H1 (cell line): ENCODE results near the gene FLT3. TPM values are rescaled to one million over a fixed set of nuclear protein-coding genes. Genes with fewer than 3 reads are reported as not detected.
A peak's percentile ranks its signal among the peaks of the same experiment; 100 is the strongest.
"Not testable (repeated sequence)": the region's sequence is repeated elsewhere in the genome, so short reads cannot be mapped to it uniquely, and the experiment has no call there.

Source experiments
- CTCF ChIA-PET: fragments of 300-600 bp; sonication (Branson Sonifier 250); formaldehyde crosslinking; loops from one replicate; lab custom pipeline; 2021; ENCODE audit not compliant: partially characterized antibody; lab: Charles Lee
- POLR2A ChIA-PET: fragments of 300-600 bp; sonication (Branson Sonifier 250); formaldehyde crosslinking; loops from one replicate; lab custom pipeline; 2021; ENCODE audit warnings: inconsistent platforms; ENCODE audit not compliant: partially characterized antibody; lab: Charles Lee
- DNase-seq, 2 experiments: peaks; one replicate each; pipeline versions ENCODE4 v3.0.0 to v3.0.0-alpha.2; 2010 to 2022; ENCODE audit warnings: low spot score in 2 of 2, low read depth in 1 of 2, mixed read lengths in 1 of 2
- FAIRE-seq: peaks from 2 replicates; lab custom pipeline; 2011; peaks lifted over from hg19 to GRCh38; lab: Jason Lieb, UNC
- H2AFZ ChIP-seq: 2 replicates; pipeline ENCODE4 v1.8.1; 2012; ENCODE audit warnings: low read length, inconsistent platforms
- H2AK5ac ChIP-seq: 2 replicates; pipeline ENCODE4 v1.6.1; 2013; ENCODE audit warnings: low read depth, low read length
- H2BK120ac ChIP-seq: replicated peaks from 2 replicates; pipeline ENCODE3; 2013; ENCODE audit warnings: low read depth, low read length, inconsistent platforms
- H2BK12ac ChIP-seq: 2 replicates; pipeline ENCODE4 v1.6.1; 2013; ENCODE audit warnings: low read depth, low read length
- H2BK15ac ChIP-seq: 2 replicates; pipeline ENCODE4 v1.6.1; 2013; ENCODE audit warnings: low read length
- H2BK20ac ChIP-seq: 2 replicates; pipeline ENCODE4 v1.6.1; 2013; ENCODE audit warnings: low read length
- H2BK5ac ChIP-seq: 2 replicates; pipeline ENCODE4 v1.6.1; 2013; ENCODE audit warnings: low read depth, low read length
- H3K14ac ChIP-seq: 2 replicates; pipeline ENCODE4 v1.6.1; 2013; ENCODE audit warnings: inconsistent platforms; ENCODE audit not compliant: insufficient read length
- H3K18ac ChIP-seq: 2 replicates; pipeline ENCODE4 v1.6.1; 2013; ENCODE audit warnings: low read length; ENCODE audit errors: extremely low read depth
- H3K23ac ChIP-seq: 2 replicates; pipeline ENCODE4 v1.6.1; 2013; ENCODE audit warnings: inconsistent platforms; ENCODE audit not compliant: insufficient read length
- H3K23me2 ChIP-seq: 2 replicates; pipeline ENCODE4 v1.6.1; 2013; ENCODE audit warnings: low read depth, low read length
- H3K27ac ChIP-seq: 2 replicates; pipeline ENCODE4 v1.6.1; 2011; ENCODE audit warnings: low read depth, low read length, inconsistent platforms
- H3K27me3 ChIP-seq, 4 experiments: replicated peaks in 1 of 4; 1 replicate in 1 of 4; 2 replicates in 3 of 4; pipeline versions ENCODE4 v1.6.1 to v1.8.1; 2011 to 2013; ENCODE audit warnings: low read length in 3 of 4, mild to moderate bottlenecking in 3 of 4, inconsistent platforms in 2 of 4, mixed read lengths in 2 of 4, moderate library complexity in 1 of 4; ENCODE audit not compliant: control insufficient read depth in 3 of 4, insufficient read depth in 3 of 4; ENCODE audit errors: extremely low read depth in 1 of 4
- H3K36me3 ChIP-seq, 4 experiments: 2 replicates each; pipeline versions ENCODE4 v1.6.1 to v1.8.1; 2011 to 2013; ENCODE audit warnings: mild to moderate bottlenecking in 4 of 4, low read length in 3 of 4, moderate library complexity in 2 of 4, control low read depth in 1 of 4, inconsistent platforms in 1 of 4; ENCODE audit not compliant: insufficient read depth in 4 of 4, control insufficient read depth in 2 of 4
- H3K4ac ChIP-seq: replicated peaks from 2 replicates; pipeline ENCODE3; 2013; ENCODE audit warnings: low read length, low read depth, mixed read lengths, inconsistent platforms; ENCODE audit not compliant: insufficient read length
- H3K4me1 ChIP-seq, 4 experiments: replicated peaks in 1 of 4; 1 replicate in 1 of 4; 2 replicates in 3 of 4; pipeline versions ENCODE4 v1.6.1 to v1.8.1; 2011 to 2013; ENCODE audit warnings: low read length in 3 of 4, inconsistent platforms in 2 of 4, mixed read lengths in 1 of 4; ENCODE audit not compliant: insufficient read depth in 4 of 4, control insufficient read depth in 3 of 4
- H3K4me2 ChIP-seq, 2 experiments: 2 replicates each; pipeline versions ENCODE4 v1.6.1 to v1.8.1; 2011 to 2013; ENCODE audit warnings: low read depth in 2 of 2, low read length in 2 of 2, control low read depth in 1 of 2, inconsistent platforms in 1 of 2, mild to moderate bottlenecking in 1 of 2; ENCODE audit not compliant: insufficient read depth in 1 of 2
- H3K4me3 ChIP-seq, 4 experiments: fragments of 200-600, 300-600 bp in 1 of 4; sonication (generic), shearing (Covaris generic), sonication (Bioruptor Twin) in 1 of 4; 2 replicates each; pipeline versions ENCODE4 v1.5.1 to v1.8.1; 2011 to 2016; ENCODE audit warnings: low read length in 4 of 4, low read depth in 3 of 4, control low read depth in 2 of 4, inconsistent platforms in 2 of 4, mild to moderate bottlenecking in 2 of 4, mixed read lengths in 1 of 4, moderate library complexity in 1 of 4; ENCODE audit not compliant: insufficient read depth in 2 of 4; ENCODE audit errors: extremely low read depth in 1 of 4
- H3K56ac ChIP-seq: replicated peaks from 2 replicates; pipeline ENCODE3; 2013; ENCODE audit warnings: low read depth, mild to moderate bottlenecking, mixed read lengths, low read length, inconsistent platforms; ENCODE audit not compliant: insufficient read length
- H3K79me1 ChIP-seq: 2 replicates; pipeline ENCODE4 v1.6.1; 2013; ENCODE audit warnings: low read depth, low read length, control low read depth
- H3K79me2 ChIP-seq, 2 experiments: 2 replicates each; pipeline versions ENCODE4 v1.6.1 to v1.8.1; 2012 to 2013; ENCODE audit warnings: low read length in 2 of 2, mild to moderate bottlenecking in 2 of 2, inconsistent platforms in 1 of 2; ENCODE audit not compliant: insufficient read depth in 2 of 2, control insufficient read depth in 1 of 2
- H3K9ac ChIP-seq, 4 experiments: replicated peaks in 1 of 4; 1 replicate in 1 of 4; 2 replicates in 3 of 4; pipeline versions ENCODE4 v1.6.1 to v1.8.1; 2011 to 2013; ENCODE audit warnings: low read depth in 3 of 4, low read length in 3 of 4, control low read depth in 2 of 4, mild to moderate bottlenecking in 2 of 4, moderate library complexity in 2 of 4, inconsistent platforms in 1 of 4; ENCODE audit errors: extremely low read depth in 1 of 4
- H3K9me3 ChIP-seq, 2 experiments: 2 replicates each; pipeline versions ENCODE4 v1.6.1 to v1.8.1; 2012 to 2013; ENCODE audit warnings: mild to moderate bottlenecking in 2 of 2, moderate library complexity in 2 of 2, control low read depth in 1 of 2, inconsistent platforms in 1 of 2, low read depth in 1 of 2, low read length in 1 of 2, mixed read lengths in 1 of 2; ENCODE audit not compliant: insufficient read depth in 2 of 2
- H4K20me1 ChIP-seq, 2 experiments: replicated peaks in 1 of 2; 2 replicates each; pipeline versions ENCODE3 to v1.8.1; 2011 to 2013; ENCODE audit warnings: inconsistent platforms in 2 of 2, low read length in 2 of 2, mild to moderate bottlenecking in 1 of 2; ENCODE audit not compliant: insufficient read depth in 2 of 2, control insufficient read depth in 1 of 2
- H4K5ac ChIP-seq: 2 replicates; pipeline ENCODE4 v1.6.1; 2013; ENCODE audit warnings: low read length, low read depth, mixed read lengths, inconsistent platforms; ENCODE audit not compliant: insufficient read length
- H4K8ac ChIP-seq: 2 replicates; pipeline ENCODE4 v1.8.0; 2013; ENCODE audit warnings: mild to moderate bottlenecking, moderate library complexity, low read length, inconsistent platforms; ENCODE audit not compliant: insufficient read depth; ENCODE audit errors: extremely low read depth
- H4K91ac ChIP-seq: replicated peaks from 2 replicates; pipeline ENCODE3; 2013; ENCODE audit warnings: low read length, mixed read lengths, inconsistent platforms; ENCODE audit not compliant: insufficient read length
- E2F6 ChIP-seq: IDR thresholded peaks from 2 replicates; pipeline ENCODE4 v1.6.1; 2012; ENCODE audit warnings: inconsistent platforms
- TAF1 ChIP-seq: IDR thresholded peaks from 2 replicates; pipeline ENCODE4 v1.6.1; 2011; ENCODE audit warnings: mild to moderate bottlenecking, low read depth, low read length
- TBP ChIP-seq: IDR thresholded peaks from 2 replicates; pipeline ENCODE4 v1.6.1; 2011; ENCODE audit warnings: low read depth, low read length, improper control_type of control experiment
- TCF12 ChIP-seq: IDR thresholded peaks from 2 replicates; pipeline ENCODE4 v1.6.1; 2011; ENCODE audit warnings: low read depth, mild to moderate bottlenecking, low read length
- USF2 ChIP-seq: IDR thresholded peaks from 2 replicates; pipeline ENCODE4 v1.6.1; 2011; ENCODE audit warnings: low read length, improper control_type of control experiment
- WGBS, 2 experiments: shearing (Covaris generic) in 1 of 2; methylation state at CpG; one replicate each; pipeline versions ENCODE4 v1.1.6 to v1.1.7; 2013 to 2015; ENCODE audit warnings: low lambda C conversion rate in 2 of 2, mixed read lengths in 2 of 2, inconsistent platforms in 1 of 2, low coverage in 1 of 2, missing lambda C conversion rate in 1 of 2; ENCODE audit not compliant: insufficient replicate concordance in 2 of 2, insufficient coverage in 1 of 2, insufficient read length in 1 of 2; ENCODE audit errors: extremely low coverage in 1 of 2, missing lambda C conversion rate in 1 of 2; 5-methylcytosine and 5-hydroxymethylcytosine counted together
- polyA plus RNA-seq, 7 experiments: library from polyadenylated mRNA; depleted of rRNA in 3 of 7; stranded (reverse) in 5 of 7; unstranded in 2 of 7; fragments of >200 nt in 5 of 7; fragments of 200-250 nt in 2 of 7; gene quantifications; 1 replicate in 5 of 7; 2 replicates in 1 of 7; 4 replicates in 1 of 7; pipeline versions ENCODE4 v1.2.1 to v1.2.3, GENCODE V29; 2011 to 2013; ENCODE audit warnings: missing spikeins in 2 of 7, mixed read lengths in 2 of 7
- total RNA-seq: library from RNA; stranded (reverse); fragmentation: NEBNext Ultra II Directional; extraction: Animal tissue kit (Norgen Biotek cat#: 25700); gene quantifications from 2 replicates; pipeline ENCODE4 v1.2.1, GENCODE V29; 2021

The FLT3 gene
- total and polyA plus RNA-seq, 2 of the 8 experiments (the other 6 are each of a cell fraction or from before 2014, with no cell fraction given): 0.44 to 0.71 TPM

- H3K9me3 ChIP-seq, H3K79me1 ChIP-seq, H3K14ac ChIP-seq, H3K36me3 ChIP-seq, H2AK5ac ChIP-seq, H2BK20ac ChIP-seq, H4K20me1 ChIP-seq, H3K27me3 ChIP-seq, CTCF ChIA-PET, H3K23ac ChIP-seq, POLR2A ChIA-PET, H2BK5ac ChIP-seq, H3K23me2 ChIP-seq, DNase-seq, H3K27ac ChIP-seq, H4K91ac ChIP-seq, H2BK15ac ChIP-seq, H3K18ac ChIP-seq, H2AFZ ChIP-seq, H3K4ac ChIP-seq, H3K56ac ChIP-seq, FAIRE-seq: not testable (repeated sequence)
- WGBS, 2 experiments: 24% methylated on average over 9 of the region's 10 CpGs; no CpG with 5 or more reads in 1 of the 2 experiments
- Histone ChIP-seq H4K5ac (peak overlapping the region; percentile 68), H3K4me3 (peak overlapping the region in 2 of 4 experiments; percentile 24 to 93; a peak in 4 of 8 replicates), H3K4me2 (peak overlapping the region; percentile 58 to 90), H4K8ac (peak overlapping the region; percentile 57; the same call in 1 of the 2 replicates), H2BK12ac (peak overlapping the region; percentile 33; the same call in 1 of the 2 replicates), H3K79me2 (peaks cover 39 to 80% of the 10 kb centered on the region in 2 experiments), H2BK120ac (peak overlapping the region; percentile 89), H3K4me1 (peaks cover 0 to 11% (median 6%) of the 10 kb centered on the region in 4 experiments; a peak in 5 of 7 replicates), H3K9ac (peak overlapping the region in 1 of 4 experiments; percentile 43; a peak in 1 of 7 replicates)
- TF ChIP-seq TCF12 (0 out of 2 replicates have a peak, but pooled peaks have one; percentile 54), TBP (peak; percentile 28; the same call in 1 of the 2 replicates), E2F6 (peak; percentile 68), USF2 (0 out of 2 replicates have a peak, but pooled peaks have one; percentile 18), TAF1 (peak; percentile 45; the same call in 1 of the 2 replicates)
These were observed 41.2 kb upstream of the FLT3 start for GRCh38 chr13:28141542-28141941.
